Measurements from ENCODE around the gene MFAP3. TPM values are rescaled to one million over a fixed set of nuclear protein-coding genes. Genes with fewer than 3 reads are reported as not detected.
A peak's percentile ranks its signal among the peaks of the same experiment; 100 is the strongest.

The MFAP3 gene
- total RNA-seq, 4 donors from 2014 or later: 20.2 to 43.3 (median 27.3) TPM

GRCh38 chr5:154077696-154078095, 38.9 kb downstream of the MFAP3 start:
- WGBS, 2 donors: 17 to 23% methylated on average over 1 of the region's 1 CpG
- intact Hi-C loops (cut with DNase I; ENCODE audit: low total_unique reads): no loop called here
- DNase-seq (ENCODE audit: low spot score in 2 of 2): no peak
- H3K4me3 ChIP-seq (ENCODE audit: low read depth, poor library complexity, severe bottlenecking): no peak overlapping the region
- TF ChIP-seq, protein P1, sequence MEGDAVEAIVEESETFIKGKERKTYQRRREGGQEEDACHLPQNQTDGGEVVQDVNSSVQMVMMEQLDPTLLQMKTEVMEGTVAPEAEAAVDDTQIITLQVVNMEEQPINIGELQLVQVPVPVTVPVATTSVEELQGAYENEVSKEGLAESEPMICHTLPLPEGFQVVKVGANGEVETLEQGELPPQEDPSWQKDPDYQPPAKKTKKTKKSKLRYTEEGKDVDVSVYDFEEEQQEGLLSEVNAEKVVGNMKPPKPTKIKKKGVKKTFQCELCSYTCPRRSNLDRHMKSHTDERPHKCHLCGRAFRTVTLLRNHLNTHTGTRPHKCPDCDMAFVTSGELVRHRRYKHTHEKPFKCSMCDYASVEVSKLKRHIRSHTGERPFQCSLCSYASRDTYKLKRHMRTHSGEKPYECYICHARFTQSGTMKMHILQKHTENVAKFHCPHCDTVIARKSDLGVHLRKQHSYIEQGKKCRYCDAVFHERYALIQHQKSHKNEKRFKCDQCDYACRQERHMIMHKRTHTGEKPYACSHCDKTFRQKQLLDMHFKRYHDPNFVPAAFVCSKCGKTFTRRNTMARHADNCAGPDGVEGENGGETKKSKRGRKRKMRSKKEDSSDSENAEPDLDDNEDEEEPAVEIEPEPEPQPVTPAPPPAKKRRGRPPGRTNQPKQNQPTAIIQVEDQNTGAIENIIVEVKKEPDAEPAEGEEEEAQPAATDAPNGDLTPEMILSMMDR (IDR thresholded peaks at IDR 0.05): no peak
- no peak for TF ChIP-seq POLR2A (IDR thresholded peaks at IDR 0.05)

DNA sequence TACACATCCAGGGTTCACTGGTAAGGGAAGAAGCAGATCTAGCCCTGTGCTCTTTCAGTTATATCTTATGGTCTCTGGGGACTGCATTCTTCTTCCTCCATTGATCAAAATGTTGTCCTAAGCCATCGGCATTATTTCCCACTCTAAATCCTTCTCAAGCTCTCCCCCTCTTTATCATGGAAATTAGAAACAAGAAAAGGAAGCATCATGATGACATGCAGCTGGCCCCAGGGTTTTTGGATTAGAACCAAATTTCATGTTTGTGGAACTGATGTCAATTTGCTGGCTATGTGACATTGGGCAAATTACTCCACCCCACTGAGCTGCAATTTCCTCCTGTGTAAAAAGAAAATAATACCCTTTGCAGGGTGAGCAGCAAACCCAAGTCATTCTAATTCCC, 39.5 kb downstream of the MFAP3 start:
- 6 to 12% methylated on average over 1 of the region's 1 CpG for WGBS, 2 donors
- intact Hi-C loops (cut with DNase I; ENCODE audit: low total_unique reads): no loop called here
- TF ChIP-seq POLR2A (IDR thresholded peaks at IDR 0.05): no peak
- TF ChIP-seq, protein P1 (IDR thresholded peaks at IDR 0.05): no peak
- H3K4me3 ChIP-seq (ENCODE audit: low read depth, poor library complexity, severe bottlenecking): no peak overlapping the region
- DNase-seq (ENCODE audit: low spot score in 2 of 2): no peak

- no peak for TF ChIP-seq POLR2A (IDR thresholded peaks at IDR 0.05)
- TF ChIP-seq, protein P1 (IDR thresholded peaks at IDR 0.05): no peak
- 55 to 83% methylated on average over 2 of the region's 2 CpGs for WGBS, 2 donors
These were observed 42.5 kb downstream of the MFAP3 start for GRCh38 chr5:154081246-154081645.

DNA sequence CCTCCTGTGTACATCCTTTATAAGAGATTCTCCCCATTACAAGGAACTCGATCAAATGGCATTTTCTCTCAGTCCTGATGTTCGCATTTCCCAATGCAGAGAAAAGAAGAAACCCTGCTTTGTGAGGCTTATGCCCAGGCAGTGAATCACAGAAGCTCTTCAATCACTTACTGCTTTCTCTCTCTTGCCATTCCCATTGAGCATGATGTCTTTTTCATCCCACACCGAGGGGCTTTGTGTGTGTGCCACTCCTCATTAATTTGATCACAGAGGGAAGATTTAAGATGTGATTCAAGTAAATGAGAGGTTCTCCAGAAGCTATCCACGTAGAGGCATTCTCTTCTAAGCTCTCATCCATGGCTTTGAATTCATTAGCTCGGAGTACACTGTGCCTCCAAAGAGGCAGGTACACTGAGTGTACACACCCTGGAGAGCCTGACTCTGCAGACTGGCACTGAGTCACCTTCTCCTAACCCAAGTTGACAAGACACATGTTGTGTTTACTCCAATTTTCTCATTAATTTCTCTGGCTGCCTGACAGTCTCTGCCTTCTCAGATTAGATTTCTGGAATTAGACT, 45.4 kb downstream of the MFAP3 start:
- TF ChIP-seq, protein P1 (IDR thresholded peaks at IDR 0.05): no peak
- TF ChIP-seq POLR2A (IDR thresholded peaks at IDR 0.05): no peak
- intact Hi-C loops (cut with DNase I; ENCODE audit: low total_unique reads): no loop called here
- H3K4me3 ChIP-seq (ENCODE audit: low read depth, poor library complexity, severe bottlenecking): no peak overlapping the region
- DNase-seq (ENCODE audit: low spot score in 2 of 2): no peak
- 90 to 92% methylated on average over 5 of the region's 5 CpGs for WGBS, 2 donors

More at GRCh38 chr5:154081246-154081645, 42.5 kb downstream of the MFAP3 start:
- no peak overlapping the region for H3K4me3 ChIP-seq (ENCODE audit: low read depth, poor library complexity, severe bottlenecking)
- intact Hi-C loops (cut with DNase I; ENCODE audit: low total_unique reads): no loop called here
- DNase-seq (ENCODE audit: low spot score in 2 of 2): no peak

- TF ChIP-seq, protein P1 (IDR thresholded peaks at IDR 0.05): no peak
- TF ChIP-seq POLR2A (IDR thresholded peaks at IDR 0.05): no peak
- intact Hi-C loops (cut with DNase I; ENCODE audit: low total_unique reads): no loop called here
- DNase-seq (ENCODE audit: low spot score in 2 of 2): no peak
- WGBS, 2 donors: 48 to 58% methylated on average over 3 of the region's 3 CpGs
- H3K4me3 ChIP-seq (ENCODE audit: low read depth, poor library complexity, severe bottlenecking): no peak overlapping the region
These were observed 47.4 kb downstream of the MFAP3 start for GRCh38 chr5:154086146-154086545.

DNA sequence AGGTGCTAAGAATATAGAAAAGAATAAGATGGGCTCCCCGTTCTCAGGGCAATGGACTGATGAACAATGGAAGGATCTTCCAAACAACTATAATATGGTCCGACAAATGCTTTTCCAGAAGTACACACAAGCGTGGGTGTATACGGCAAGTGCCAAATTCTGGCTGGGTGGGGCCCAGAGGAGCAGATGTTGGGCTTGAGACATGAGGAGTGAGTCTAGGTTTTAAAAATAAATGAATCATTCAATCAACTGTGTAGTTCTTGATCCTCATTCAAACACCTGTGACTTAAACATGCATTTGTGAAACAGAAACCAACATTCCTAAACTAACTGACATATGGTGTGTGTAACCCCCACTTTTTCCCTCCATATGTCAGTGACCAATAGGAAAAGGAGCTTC, 47.9 kb downstream of the MFAP3 start:
- 36 to 59% methylated on average over 4 of the region's 4 CpGs for WGBS, 2 donors
- TF ChIP-seq POLR2A (IDR thresholded peaks at IDR 0.05): no peak
- TF ChIP-seq, protein P1 (IDR thresholded peaks at IDR 0.05): no peak
- intact Hi-C loops (cut with DNase I; ENCODE audit: low total_unique reads): no loop called here
- H3K4me3 ChIP-seq (ENCODE audit: low read depth, poor library complexity, severe bottlenecking): no peak overlapping the region
- peak in 1 of 2 donors; percentile 19 for DNase-seq (ENCODE audit: low spot score in 2 of 2)

Measured in lower leg skin (tissue), 4 donors.